Transverse colon (tissue), 4 donors: ENCODE data around the gene FIGN.

Experiments used
- POLR2AphosphoS5 ChIP-seq, 3 donors: sonication (generic); formaldehyde crosslinking; IDR thresholded peaks; one replicate each; pipeline ENCODE4 v1.6.1; 2016; ENCODE audit warnings: antibody characterized with exemption in 3 of 3
- TF ChIP-seq, protein P1 (sequence below), 5 experiments: fragments of 200-600 bp in 3 of 5; fragments of 450-650 bp in 2 of 5; sonication (generic) in 3 of 5; IDR thresholded peaks; 1 replicate in 2 of 5; 2 replicates in 3 of 5; pipeline ENCODE4 v1.5.1; 2016 to 2017; ENCODE audit warnings: antibody characterized with exemption in 5 of 5, inconsistent platforms in 3 of 5, mild to moderate bottlenecking in 2 of 5, moderate library complexity in 1 of 5

DNA sequence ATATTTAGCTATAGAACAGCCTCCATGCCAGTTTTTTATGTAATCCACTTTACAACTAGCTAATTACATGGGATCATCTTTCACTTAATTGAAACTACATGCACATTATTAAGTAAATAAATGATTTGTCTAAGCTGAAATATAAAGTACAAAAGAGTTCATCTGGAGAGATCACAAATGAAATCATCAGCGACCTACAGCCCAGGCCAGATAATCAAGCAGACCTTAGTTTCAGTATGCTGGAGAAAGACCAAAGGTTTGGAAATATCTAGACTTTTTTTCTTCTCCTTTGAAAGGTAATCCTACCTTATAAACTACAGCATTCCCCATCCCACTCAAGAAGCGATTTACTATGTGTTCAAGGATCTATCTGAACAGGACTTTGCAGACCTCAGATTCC, 26.5 kb downstream of the FIGN start:
- TF ChIP-seq, protein P1, sequence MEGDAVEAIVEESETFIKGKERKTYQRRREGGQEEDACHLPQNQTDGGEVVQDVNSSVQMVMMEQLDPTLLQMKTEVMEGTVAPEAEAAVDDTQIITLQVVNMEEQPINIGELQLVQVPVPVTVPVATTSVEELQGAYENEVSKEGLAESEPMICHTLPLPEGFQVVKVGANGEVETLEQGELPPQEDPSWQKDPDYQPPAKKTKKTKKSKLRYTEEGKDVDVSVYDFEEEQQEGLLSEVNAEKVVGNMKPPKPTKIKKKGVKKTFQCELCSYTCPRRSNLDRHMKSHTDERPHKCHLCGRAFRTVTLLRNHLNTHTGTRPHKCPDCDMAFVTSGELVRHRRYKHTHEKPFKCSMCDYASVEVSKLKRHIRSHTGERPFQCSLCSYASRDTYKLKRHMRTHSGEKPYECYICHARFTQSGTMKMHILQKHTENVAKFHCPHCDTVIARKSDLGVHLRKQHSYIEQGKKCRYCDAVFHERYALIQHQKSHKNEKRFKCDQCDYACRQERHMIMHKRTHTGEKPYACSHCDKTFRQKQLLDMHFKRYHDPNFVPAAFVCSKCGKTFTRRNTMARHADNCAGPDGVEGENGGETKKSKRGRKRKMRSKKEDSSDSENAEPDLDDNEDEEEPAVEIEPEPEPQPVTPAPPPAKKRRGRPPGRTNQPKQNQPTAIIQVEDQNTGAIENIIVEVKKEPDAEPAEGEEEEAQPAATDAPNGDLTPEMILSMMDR (IDR thresholded peaks at IDR 0.05), result no peak
- TF ChIP-seq POLR2AphosphoS5 (IDR thresholded peaks at IDR 0.05), result no peak
